Fibroblast of lung (primary cell): ENCODE data around the gene MAPKAP1.

Experiments
- EZH2 ChIP-seq: IDR thresholded peaks from 2 replicates; pipeline ENCODE4 v1.5.1; 2012; ENCODE audit warnings: low read length, control low read depth, mild to moderate bottlenecking; ENCODE audit errors: missing control alignments
- TF ChIP-seq, protein P1 (sequence below), 2 donors: IDR thresholded peaks in 1 of 2; conservative IDR thresholded peaks in 1 of 2; 1 replicate in 1 of 2; 2 replicates in 1 of 2; pipeline ENCODE4 v1.5.1; 2011 to 2012; ENCODE audit warnings: low read length in 2 of 2, control low read depth in 1 of 2, inconsistent platforms in 1 of 2, low read depth in 1 of 2, mild to moderate bottlenecking in 1 of 2

DNA sequence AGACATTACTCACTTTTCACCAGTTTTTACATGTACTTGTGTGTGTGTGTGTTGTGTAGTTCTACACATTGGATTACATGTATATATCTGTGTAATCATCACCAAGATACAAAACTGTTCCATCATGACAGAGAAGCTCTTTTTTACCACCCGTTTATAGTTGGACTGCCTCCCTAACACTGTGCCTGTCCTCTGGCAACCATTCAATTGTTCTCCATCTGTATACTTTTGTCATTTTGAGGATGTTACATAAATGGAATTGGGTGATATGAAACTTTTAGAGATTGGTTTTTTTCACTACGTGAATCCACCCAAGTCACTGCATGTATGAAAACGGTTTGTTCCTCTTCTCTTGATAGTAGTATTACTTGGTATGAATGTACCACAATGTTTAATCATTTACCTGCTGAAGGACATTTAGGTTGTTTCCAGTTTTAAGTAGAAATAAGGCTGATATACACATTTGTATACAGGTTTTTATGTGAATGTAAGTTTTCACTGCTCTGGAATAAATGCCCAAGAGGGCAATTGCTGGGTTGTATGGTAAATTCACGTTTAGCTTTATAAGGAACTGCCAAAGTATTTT, 126.2 kb downstream of the MAPKAP1 start:
- TF ChIP-seq, protein P1, sequence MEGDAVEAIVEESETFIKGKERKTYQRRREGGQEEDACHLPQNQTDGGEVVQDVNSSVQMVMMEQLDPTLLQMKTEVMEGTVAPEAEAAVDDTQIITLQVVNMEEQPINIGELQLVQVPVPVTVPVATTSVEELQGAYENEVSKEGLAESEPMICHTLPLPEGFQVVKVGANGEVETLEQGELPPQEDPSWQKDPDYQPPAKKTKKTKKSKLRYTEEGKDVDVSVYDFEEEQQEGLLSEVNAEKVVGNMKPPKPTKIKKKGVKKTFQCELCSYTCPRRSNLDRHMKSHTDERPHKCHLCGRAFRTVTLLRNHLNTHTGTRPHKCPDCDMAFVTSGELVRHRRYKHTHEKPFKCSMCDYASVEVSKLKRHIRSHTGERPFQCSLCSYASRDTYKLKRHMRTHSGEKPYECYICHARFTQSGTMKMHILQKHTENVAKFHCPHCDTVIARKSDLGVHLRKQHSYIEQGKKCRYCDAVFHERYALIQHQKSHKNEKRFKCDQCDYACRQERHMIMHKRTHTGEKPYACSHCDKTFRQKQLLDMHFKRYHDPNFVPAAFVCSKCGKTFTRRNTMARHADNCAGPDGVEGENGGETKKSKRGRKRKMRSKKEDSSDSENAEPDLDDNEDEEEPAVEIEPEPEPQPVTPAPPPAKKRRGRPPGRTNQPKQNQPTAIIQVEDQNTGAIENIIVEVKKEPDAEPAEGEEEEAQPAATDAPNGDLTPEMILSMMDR (conservative IDR thresholded peaks at IDR 0.05 in 1 of 2, IDR thresholded peaks at IDR 0.05 in 1 of 2; ENCODE audit: low read depth in 1 of 2, low read length in 2 of 2): no peak
- TF ChIP-seq EZH2: no peak
